Liver (tissue), 9 donors: ENCODE measurements around the gene BAIAP3. TPM values are rescaled to one million over a fixed set of nuclear protein-coding genes. Genes with fewer than 3 reads are reported as not detected.
"Not testable (repeated sequence)": the region's sequence is repeated elsewhere in the genome, so short reads cannot be mapped to it uniquely, and the experiment has no call there.

ENCODE experiments used
- DNase-seq: peaks from one replicate; pipeline ENCODE4 v3.0.0-alpha.2; 2017; ENCODE audit warnings: low spot score
- H3K27ac ChIP-seq, 2 donors: one replicate each; pipeline ENCODE4 v1.7.0; 2013; ENCODE audit warnings: inconsistent platforms in 2 of 2, low read length in 2 of 2, control low read depth in 1 of 2, low read depth in 1 of 2, mild to moderate bottlenecking in 1 of 2
- H3K27me3 ChIP-seq, 4 donors: one replicate each; pipeline versions ENCODE4 v1.6.1 to v1.7.0; 2013; ENCODE audit warnings: low read length in 3 of 4, inconsistent platforms in 1 of 4, mild to moderate bottlenecking in 1 of 4, moderate library complexity in 1 of 4; ENCODE audit not compliant: control insufficient read depth in 4 of 4, insufficient read depth in 4 of 4
- H3K36me3 ChIP-seq, 4 donors: one replicate each; pipeline versions ENCODE4 v1.6.1 to v1.7.0; 2013; ENCODE audit warnings: low read length in 3 of 4, mild to moderate bottlenecking in 3 of 4, low read depth in 1 of 4, moderate library complexity in 1 of 4; ENCODE audit not compliant: control insufficient read depth in 4 of 4, insufficient read depth in 3 of 4
- H3K4me1 ChIP-seq, 4 donors: one replicate each; pipeline versions ENCODE4 v1.6.1 to v1.7.0; 2013; ENCODE audit warnings: low read length in 3 of 4, mild to moderate bottlenecking in 3 of 4, moderate library complexity in 1 of 4; ENCODE audit not compliant: control insufficient read depth in 4 of 4, insufficient read depth in 4 of 4
- H3K4me3 ChIP-seq, 3 donors: one replicate each; pipeline versions ENCODE4 v1.6.1 to v1.7.0; 2013; ENCODE audit warnings: low read length in 3 of 3, control low read depth in 1 of 3, low read depth in 1 of 3, mild to moderate bottlenecking in 1 of 3
- H3K9ac ChIP-seq, 2 donors: one replicate each; pipeline ENCODE4 v1.7.0; 2013; ENCODE audit warnings: low read length in 2 of 2, mild to moderate bottlenecking in 2 of 2, moderate library complexity in 2 of 2, control low read depth in 1 of 2, low read depth in 1 of 2
- H3K9me3 ChIP-seq, 4 donors: one replicate each; pipeline versions ENCODE4 v1.6.1 to v1.7.0; 2013; ENCODE audit warnings: low read length in 3 of 4; ENCODE audit not compliant: control insufficient read depth in 4 of 4
- GABPA ChIP-seq, 2 donors: IDR thresholded peaks in 1 of 2; conservative IDR thresholded peaks in 1 of 2; 2 replicates each; pipeline ENCODE4 v1.6.1; 2016; ENCODE audit warnings: antibody characterized with exemption in 2 of 2, mild to moderate bottlenecking in 1 of 2, moderate library complexity in 1 of 2
- JUND ChIP-seq, 2 donors: IDR thresholded peaks; 2 replicates each; pipeline ENCODE4 v1.6.1; 2016; ENCODE audit warnings: antibody characterized with exemption in 2 of 2
- NR2F2 ChIP-seq: IDR thresholded peaks from 2 replicates; pipeline ENCODE4 v1.6.1; 2016; ENCODE audit warnings: antibody characterized with exemption
- RAD21 ChIP-seq, 2 donors: IDR thresholded peaks; 2 replicates each; pipeline ENCODE4 v1.6.1; 2016; ENCODE audit warnings: antibody characterized with exemption in 2 of 2, mild to moderate bottlenecking in 2 of 2
- RXRA ChIP-seq, 2 donors: IDR thresholded peaks; 2 replicates each; pipeline ENCODE4 v1.6.1; 2017 to 2018; ENCODE audit warnings: antibody characterized with exemption in 2 of 2, mild to moderate bottlenecking in 1 of 2
- SP1 ChIP-seq: IDR thresholded peaks from 2 replicates; pipeline ENCODE4 v1.6.1; 2018; ENCODE audit warnings: antibody characterized with exemption, mild to moderate bottlenecking
- YY1 ChIP-seq: IDR thresholded peaks from 2 replicates; pipeline ENCODE4 v1.6.1; 2016; ENCODE audit warnings: antibody characterized with exemption, mild to moderate bottlenecking
- WGBS: extraction: QIAGEN DNeasy Blood & Tissue Kit; methylation state at CpG from one replicate; pipeline ENCODE4 v1.1.7; 2013; 5-methylcytosine and 5-hydroxymethylcytosine counted together
- polyA plus RNA-seq, 2 donors: library from polyadenylated mRNA; stranded (reverse) in 1 of 2; unstranded in 1 of 2; fragments of 200-250 nt in 1 of 2; fragments of >200 nt in 1 of 2; fragmentation: Nextera tagmentation in 1 of 2; extraction: Ambion mirVana in 1 of 2; gene quantifications; one replicate each; pipeline versions ENCODE4 v1.2.1 to v1.2.3, GENCODE V29; 2013 to 2015
- total RNA-seq, 2 donors: library from RNA; depleted of rRNA; stranded (reverse); fragments of >200 nt; gene quantifications; one replicate each; pipeline ENCODE4 v1.2.3, GENCODE V29; 2014
- TF ChIP-seq, protein P1 (sequence below): IDR thresholded peaks from 2 replicates; pipeline ENCODE4 v1.6.1; 2016; ENCODE audit warnings: antibody characterized with exemption
- donor health status: healthy.
- donor health status: healthy.
- donor health status: healthy.
- donor health status: healthy.
- donor health status: healthy.

The BAIAP3 gene
- total and polyA plus RNA-seq, 4 donors: 1.6 to 3.8 (median 2.6) TPM

DNA sequence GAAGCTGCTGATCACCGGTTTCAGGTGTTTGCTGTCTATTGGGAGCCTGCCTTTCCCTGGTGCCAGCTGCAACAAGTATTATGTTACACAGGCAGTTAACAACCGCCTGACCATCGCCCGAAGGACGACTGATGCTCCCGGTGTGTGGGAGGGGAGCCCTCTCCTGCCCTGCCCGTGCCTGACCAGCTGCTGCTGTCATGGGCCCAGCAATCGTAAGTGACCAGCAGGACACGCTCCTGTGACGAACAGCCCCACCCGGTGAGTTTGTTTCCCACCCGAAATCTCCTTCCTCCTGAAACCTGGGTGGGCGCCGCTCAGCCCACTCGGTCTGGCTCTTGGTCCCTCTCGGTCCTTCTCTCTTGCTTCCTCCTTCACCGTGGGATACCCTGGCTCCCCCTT is 41.9 kb upstream of the BAIAP3 start:
- DNase-seq: no peak
- peak overlapping the region; percentile 61 to 64 for H3K27ac ChIP-seq
- H3K36me3 ChIP-seq: no peaks in the 10 kb centered on the region
- H3K4me3 ChIP-seq: no peak overlapping the region
- no peak overlapping the region for H3K9ac ChIP-seq
- no peak for TF ChIP-seq NR2F2
- peak in 1 of 2 donors; percentile 22 for TF ChIP-seq RXRA (IDR thresholded peaks at IDR 0.05)
- no peaks in the 10 kb centered on the region for H3K27me3 ChIP-seq
- no peaks in the 10 kb centered on the region for H3K9me3 ChIP-seq
- WGBS: 46% methylated on average over 17 of the region's 17 CpGs
- H3K4me1 ChIP-seq: peaks cover 9 to 25% (median 15%) of the 10 kb centered on the region in 4 donors

DNA sequence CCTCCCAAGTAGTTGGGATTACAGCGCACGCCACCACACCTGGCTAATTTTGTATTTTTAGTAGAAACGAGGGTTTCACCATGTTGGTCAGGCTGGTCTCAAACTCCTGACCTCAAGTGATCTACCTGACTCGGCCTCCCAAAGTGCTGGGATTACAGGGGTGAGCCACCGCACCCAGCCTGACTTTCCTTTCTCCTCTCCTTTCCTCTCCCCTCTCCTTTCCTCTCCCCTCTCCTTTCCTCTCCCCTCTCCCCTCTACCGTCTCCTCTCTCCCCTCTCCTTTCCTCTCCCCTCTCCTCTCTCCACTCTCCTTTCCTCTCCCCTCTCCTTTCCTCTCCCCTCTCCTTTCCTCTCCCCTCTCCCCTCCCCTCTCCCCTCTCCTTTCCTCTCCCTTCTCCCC is 41.2 kb upstream of the BAIAP3 start:
- H3K9ac ChIP-seq, DNase-seq, H3K4me3 ChIP-seq, H3K27me3 ChIP-seq, H3K36me3 ChIP-seq, H3K9me3 ChIP-seq: not testable (repeated sequence)
- Histone ChIP-seq H3K27ac (peak overlapping the region in 1 of 2 donors; percentile 61), H3K4me1 (peaks cover 9 to 30% (median 16%) of the 10 kb centered on the region in 4 donors)
- WGBS: 84% methylated on average over 6 of the region's 6 CpGs

DNA sequence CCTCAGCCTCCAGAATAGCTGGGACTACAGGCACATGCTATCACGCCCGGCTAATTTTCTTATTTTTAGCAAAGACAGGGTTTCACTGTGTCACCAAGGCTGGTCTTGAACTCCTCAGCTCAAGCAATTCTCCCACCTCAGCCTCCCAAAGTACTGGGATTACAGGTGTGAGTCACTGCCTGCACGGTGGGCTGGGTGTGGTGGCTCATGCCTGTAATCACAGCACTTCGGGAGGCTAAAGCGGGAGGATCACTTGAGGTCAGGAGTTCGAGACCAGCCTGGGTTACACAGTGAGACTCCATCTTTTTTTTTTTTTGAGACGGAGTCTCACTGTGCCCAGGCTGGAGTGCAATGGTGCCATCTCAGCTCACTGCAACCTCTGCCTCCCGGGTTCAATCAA is 40.6 kb upstream of the BAIAP3 start:
- not testable (repeated sequence) for H3K27me3 ChIP-seq, H3K36me3 ChIP-seq, H3K9ac ChIP-seq, DNase-seq, H3K9me3 ChIP-seq, H3K4me3 ChIP-seq, H3K27ac ChIP-seq
- WGBS: 90% methylated on average over 8 of the region's 8 CpGs
- peaks cover 9 to 33% (median 18%) of the 10 kb centered on the region in 4 donors for H3K4me1 ChIP-seq

DNA sequence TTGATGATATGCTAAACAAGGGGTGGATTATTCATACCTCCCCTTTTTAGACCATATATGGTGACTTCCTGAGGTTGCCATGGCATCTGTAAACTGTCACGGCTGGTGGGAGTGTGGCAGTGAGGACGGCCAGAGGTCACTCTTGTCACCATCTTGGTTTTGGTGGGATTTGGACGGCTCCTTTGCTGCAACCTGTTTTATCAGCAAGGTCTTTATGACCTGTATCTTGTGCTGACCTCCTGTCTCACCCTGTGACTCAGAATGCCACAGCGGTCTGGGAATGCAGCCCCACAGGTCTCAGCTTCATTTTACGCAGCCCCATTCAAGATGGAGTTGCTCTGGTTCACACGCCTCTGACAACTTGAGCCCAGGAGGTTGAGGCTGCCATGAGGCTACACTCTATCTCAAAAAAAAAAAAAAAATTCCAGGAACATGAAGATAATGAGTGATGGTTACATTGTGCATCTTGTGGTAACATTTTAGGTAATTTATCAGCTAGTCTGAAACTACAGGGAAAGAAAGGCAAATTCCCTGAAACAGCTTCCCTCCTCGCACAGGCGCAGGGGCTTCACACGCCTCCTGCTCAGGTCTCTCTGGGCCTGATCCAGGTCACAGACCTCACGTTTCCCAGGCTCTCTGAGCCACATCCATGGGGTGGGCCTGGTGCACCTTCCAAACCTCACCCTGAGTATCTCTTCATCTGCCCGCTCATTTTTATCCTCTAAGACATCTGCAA is 39.4 kb upstream of the BAIAP3 start:
- no peak for DNase-seq
- H3K27ac ChIP-seq: no peak overlapping the region
- no peaks in the 10 kb centered on the region for H3K36me3 ChIP-seq
- no peak overlapping the region for H3K4me3 ChIP-seq
- H3K9me3 ChIP-seq: no peaks in the 10 kb centered on the region
- peaks cover 9 to 36% (median 24%) of the 10 kb centered on the region in 4 donors for H3K4me1 ChIP-seq
- H3K9ac ChIP-seq: no peak overlapping the region
- WGBS: 86% methylated on average over 11 of the region's 11 CpGs
- TF ChIP-seq RAD21 (IDR thresholded peaks at IDR 0.05) (no peak), JUND (IDR thresholded peaks at IDR 0.05) (no peak), SP1 (no peak), YY1 (no peak), GABPA (IDR thresholded peaks at IDR 0.05 in 1 of 2, conservative IDR thresholded peaks at IDR 0.05 in 1 of 2) (no peak)
- TF ChIP-seq, protein P1, sequence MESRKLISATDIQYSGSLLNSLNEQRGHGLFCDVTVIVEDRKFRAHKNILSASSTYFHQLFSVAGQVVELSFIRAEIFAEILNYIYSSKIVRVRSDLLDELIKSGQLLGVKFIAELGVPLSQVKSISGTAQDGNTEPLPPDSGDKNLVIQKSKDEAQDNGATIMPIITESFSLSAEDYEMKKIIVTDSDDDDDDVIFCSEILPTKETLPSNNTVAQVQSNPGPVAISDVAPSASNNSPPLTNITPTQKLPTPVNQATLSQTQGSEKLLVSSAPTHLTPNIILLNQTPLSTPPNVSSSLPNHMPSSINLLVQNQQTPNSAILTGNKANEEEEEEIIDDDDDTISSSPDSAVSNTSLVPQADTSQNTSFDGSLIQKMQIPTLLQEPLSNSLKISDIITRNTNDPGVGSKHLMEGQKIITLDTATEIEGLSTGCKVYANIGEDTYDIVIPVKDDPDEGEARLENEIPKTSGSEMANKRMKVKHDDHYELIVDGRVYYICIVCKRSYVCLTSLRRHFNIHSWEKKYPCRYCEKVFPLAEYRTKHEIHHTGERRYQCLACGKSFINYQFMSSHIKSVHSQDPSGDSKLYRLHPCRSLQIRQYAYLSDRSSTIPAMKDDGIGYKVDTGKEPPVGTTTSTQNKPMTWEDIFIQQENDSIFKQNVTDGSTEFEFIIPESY: no peak
- no peaks in the 10 kb centered on the region for H3K27me3 ChIP-seq
